ENCODE measurements around the gene MARCHF2.

- no peak for TF ChIP-seq REST (IDR thresholded peaks at IDR 0.05; ENCODE audit: low read depth)
- peak; percentile 29; the same call in 1 of the 2 replicates for TF ChIP-seq MAX (IDR thresholded peaks at IDR 0.05)
- TF ChIP-seq EGR1 (IDR thresholded peaks at IDR 0.05) = no peak
- TF ChIP-seq TAF1 (IDR thresholded peaks at IDR 0.05; ENCODE audit: low read depth) = no peak
Observed at GRCh38 chr19:8363803-8364771, 49.0 kb upstream of the MARCHF2 start, which contains the start of gene ANGPTL4.

Data from Ishikawa (cell line).